HK-2 (cell line): ENCODE results near the gene FANCG.
A peak's percentile ranks its signal among the peaks of the same experiment; 100 is the strongest.

Experiments
- DNase-seq: peaks from one replicate; pipeline ENCODE4 v3.0.0-alpha.2; 2018; ENCODE audit not compliant: unreplicated experiment

Gene FANCG

GRCh38 chr9:35079426-35080341, at the start of gene FANCG:
TSS of gene FANCG (minus strand) at chr9:35079942. CDS start at chr9:35079524, 418 bp downstream.
- peak; percentile 84 for DNase-seq

DNA sequence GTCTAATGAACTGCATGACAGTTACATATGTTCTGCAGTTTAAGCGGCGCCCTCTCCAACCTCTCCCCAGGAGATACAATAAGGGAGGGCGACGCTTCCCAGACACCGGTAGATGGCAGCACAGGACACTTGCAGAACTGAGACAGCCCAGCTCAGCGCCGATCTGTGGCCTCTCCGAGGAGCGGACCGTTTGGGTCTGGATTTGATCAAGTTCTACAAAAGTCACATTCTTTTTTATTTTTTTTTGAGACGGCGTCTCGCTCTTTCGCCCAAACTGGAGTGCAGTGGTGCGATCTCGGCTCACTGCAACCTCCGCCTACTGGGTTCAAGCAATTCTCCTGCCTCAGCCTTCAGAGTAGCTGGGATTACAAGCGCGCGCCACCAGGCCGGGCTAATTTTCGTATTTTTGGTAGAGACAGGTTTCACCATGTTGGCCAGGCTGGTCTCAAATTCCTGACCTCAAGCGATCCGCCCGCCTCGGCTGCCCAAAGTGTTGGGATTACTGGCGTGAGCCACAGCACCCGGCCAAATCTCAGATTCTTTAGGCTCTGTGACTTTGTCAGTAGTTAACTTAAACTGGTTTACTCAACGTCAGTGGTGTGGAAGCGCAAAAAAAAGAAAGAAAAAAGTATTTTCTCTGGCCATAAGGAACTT, 37.3 kb upstream of the FANCG start:
- DNase-seq: peak; percentile 65

GRCh38 chr9:35116539-35116897, 36.8 kb upstream of the FANCG start:
- peak; percentile 7 for DNase-seq

- peak; percentile 95 for DNase-seq
Observed at GRCh38 chr9:35115680-35116538, 36.2 kb upstream of the FANCG start, which contains the start of gene ATOSB. TSS of gene ATOSB (minus strand) at chr9:35115862. CDS start at chr9:35108274, 7,588 bp downstream.

DNA sequence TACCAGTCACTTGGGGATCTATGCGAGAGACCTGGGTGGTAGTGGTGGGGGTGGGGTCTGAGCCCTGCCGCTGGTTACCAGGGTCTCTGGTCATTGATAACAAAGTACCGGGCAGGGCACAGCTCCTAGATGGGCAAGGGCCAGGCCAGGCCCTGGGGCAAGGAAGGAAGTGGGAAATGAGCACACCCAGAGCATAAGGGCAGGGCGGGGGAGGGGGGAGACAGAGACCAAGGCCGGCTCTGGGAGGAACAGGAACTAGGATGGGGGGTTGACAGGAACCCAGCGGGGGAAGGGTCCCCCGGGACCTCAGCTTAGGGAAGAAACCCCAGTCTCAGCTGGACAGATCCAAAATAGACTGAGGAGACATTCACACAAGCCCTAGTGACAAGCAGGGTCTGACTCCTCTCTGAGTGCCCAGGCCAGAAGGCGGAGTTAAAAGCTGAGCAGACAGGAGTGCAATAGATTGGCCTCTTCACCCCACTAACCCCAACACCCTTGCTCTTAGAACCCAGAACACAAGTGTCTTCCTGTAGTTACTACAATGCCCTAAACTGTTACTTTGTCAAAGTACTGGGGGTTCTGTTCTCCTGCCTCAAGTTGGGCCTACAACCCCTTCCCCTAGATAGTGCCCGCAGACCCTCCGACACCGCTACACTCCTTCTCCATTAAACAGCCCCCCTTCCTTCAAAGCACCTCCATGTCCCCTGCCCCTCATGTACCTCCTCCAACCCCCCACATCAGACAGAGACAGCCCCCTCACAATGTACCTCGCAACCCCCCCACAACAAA, 35.3 kb upstream of the FANCG start:
- peak; percentile 43 for DNase-seq

- DNase-seq: peak; percentile 75
Observed at GRCh38 chr9:35114113-35114839, 34.5 kb upstream of the FANCG start.

DNA sequence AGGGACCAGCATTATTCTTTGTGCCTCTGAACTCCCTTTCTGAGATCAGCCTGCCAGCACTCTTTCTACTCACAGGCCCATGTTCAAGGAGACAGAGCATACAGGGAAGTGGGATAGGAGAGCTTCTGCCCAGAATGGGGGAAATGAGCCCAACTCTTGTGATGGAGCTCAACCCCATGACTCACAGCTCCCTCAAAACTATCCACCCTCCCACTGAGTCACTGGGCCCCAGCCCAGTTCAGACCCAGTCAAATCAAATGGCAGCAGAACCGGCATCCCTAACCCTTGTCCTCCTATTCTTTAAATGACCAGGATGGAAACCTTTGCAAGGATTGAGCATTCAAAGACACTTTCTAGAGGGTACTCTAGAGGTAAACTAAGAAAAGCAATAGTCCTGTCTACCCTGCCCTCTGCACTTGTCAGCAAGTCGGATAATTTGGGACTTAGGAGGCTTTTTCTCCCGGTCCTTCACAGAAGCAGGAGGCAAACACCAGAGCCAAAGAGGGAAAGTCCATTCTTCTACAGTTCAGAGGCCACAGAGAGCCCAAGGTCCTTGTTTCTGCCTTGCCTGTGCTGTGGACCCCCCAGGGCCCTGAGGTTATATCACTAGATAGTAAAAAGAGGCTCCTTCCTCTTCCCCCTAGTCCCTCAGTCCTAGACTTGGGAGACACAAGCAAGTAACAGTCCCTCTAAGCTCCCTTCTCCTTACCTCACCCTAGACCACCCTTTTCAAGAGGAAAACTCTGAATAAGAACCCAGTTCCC, 32.7 kb upstream of the FANCG start:
- peak; percentile 18 for DNase-seq

DNA sequence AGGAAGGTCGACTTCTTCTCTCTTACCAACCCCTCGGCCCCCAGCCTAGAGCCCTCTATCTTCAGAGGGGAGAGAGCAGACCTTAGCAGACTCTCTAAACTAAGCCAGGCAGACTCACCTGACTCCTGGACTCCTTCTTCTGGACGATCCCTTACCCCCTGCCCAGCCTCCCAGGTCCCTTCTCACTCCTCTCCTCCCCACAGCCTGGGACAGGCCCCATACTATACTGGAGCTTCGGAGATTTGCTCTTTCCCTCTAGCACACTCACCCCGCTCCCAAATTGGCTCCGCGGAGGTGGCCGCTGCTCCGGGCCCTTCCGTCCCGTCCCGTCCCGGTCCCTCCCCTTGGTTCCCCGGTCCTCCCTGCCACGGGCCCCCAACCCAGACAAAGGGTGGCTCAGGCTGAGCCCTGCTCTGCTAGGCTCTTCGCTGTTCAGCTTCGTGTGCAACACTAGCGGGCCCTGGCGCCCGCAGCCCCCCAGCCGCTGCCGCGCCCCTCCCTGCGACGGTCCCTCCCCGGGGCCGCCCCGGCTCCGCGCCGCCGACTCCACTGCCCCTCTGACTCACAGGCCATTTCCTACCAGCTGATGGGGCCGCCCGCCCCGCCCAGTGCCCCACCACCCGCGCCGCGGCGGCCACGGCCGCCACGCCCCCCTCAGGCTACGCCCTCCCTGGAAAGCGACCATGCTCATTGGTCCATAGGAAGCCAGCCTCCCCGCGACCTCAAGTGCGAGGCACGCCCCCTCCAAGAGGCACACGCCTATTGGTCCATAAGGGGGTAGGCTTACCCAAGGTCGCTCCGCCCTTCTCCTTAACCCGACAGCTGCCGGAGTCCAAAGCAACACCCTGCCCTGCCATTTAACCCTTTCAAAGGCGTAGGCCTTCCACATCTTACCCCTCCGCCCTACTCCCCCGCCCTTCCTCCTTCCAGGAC, 31.5 kb upstream of the FANCG start:
- peak; percentile 94 for DNase-seq

DNA sequence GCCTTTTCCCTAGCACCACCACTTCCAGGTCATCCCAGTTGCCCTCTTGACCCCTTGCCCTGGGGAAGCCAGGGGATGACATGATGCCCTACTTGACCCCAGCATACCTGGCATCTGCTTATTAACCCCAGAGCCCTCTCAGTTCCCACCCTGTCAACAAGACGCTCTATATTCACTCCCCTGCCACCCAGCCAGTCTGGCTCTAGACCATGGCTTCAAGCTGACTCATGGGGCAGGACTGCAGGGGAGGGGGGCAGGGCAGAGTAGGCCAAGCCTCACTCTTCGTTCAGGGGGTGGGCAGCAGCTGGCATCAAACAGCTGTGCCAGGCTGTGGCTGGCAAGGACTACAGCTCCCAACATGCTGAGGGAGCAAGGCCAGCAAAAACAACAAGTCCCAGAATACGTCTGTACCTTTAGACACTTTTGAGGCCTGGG, 30.6 kb upstream of the FANCG start:
- peak; percentile 48 for DNase-seq

DNA sequence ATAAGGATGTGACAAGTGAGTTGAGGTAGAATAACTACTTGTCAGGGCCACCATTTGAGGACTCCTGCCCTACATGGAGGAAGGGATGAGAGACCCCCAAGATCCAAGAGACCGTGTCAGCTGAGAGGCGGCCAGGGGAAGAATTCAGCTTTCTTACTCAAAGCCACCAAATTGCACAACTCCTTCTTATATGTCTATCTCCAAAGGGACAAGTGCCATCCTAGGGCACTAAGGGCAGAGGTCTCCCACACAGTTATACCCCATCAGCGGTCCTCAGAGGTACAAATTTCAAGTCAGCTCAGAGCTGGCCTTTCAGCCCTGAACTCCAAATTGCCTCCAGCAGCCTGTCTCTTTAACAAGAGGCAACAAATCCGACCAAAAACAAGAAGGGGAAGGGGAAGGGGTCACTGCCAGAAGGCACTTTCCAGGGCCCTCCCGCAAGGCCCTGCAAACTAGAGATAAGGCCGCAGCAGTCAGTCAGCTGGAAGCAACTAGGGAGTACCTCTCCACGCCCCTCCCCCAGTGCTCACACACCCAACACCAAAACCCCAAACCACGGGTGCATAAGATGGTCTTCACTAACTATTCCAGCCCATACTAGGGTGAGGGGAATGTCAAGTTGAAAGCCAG, 29.3 kb upstream of the FANCG start:
- no peak for DNase-seq

DNA sequence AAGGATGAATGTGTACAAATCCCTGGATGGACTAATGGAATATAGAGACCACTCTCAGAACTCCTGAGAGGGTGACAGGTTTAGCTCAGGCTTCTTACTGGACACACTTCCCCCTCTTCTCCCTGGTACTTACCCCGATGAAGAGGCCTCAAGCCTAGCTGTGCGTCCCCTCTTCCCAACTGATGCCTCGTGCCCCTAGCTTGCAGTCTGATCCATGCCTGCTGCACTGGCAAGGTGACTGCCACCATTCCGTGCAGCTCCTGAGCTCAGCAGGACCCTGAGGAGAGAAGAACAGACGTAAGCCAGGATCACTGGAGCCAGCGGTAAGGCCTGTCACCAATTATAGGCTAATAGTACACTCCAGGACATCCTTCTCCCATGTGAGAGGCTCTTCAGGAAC, 28.7 kb upstream of the FANCG start:
- no peak for DNase-seq

- DNase-seq: no peak
Observed at GRCh38 chr9:35107297-35108290, 27.9 kb upstream of the FANCG start.

DNA sequence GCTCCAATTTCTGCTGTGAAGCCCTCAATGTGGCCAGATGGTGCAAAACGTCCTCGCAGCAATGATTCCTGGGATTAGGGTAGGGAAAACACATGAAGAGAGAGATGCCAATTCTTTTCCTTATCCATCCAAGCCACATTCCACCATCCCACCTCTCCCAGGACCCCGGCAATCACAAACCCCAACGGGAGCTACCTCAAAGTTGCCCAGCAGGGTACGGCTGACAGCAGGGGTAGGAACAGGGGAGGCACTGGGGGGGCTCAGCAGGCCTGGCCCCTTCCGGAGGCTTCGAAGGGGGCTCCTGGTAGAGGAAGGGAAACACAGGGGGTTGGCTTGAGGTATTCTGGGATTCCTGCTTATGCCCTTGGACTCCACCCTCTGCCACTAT, 26.6 kb upstream of the FANCG start:
- no peak for DNase-seq

GRCh38 chr9:35105571-35106342, 26.0 kb upstream of the FANCG start:
- no peak for DNase-seq

DNA sequence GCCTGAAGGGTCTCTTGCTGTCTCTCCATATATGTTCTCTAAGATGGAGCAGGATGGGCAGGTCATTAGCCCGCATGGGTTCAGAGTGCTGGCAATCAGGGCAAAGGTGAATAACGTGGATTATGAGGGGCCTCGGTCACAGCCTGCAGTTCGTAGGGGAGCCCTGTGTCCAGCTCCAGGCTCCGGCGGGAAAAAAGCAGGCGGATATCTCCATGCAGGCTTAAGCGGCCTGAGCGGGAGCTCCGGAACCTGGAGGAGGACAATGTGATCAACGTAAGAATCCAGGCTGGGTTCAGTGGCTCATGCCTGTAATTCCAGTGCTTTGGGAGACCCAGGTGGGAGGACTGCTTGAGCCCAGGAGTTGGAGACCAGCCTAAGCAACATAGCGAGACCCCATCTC, 25.4 kb upstream of the FANCG start:
- no peak for DNase-seq

DNA sequence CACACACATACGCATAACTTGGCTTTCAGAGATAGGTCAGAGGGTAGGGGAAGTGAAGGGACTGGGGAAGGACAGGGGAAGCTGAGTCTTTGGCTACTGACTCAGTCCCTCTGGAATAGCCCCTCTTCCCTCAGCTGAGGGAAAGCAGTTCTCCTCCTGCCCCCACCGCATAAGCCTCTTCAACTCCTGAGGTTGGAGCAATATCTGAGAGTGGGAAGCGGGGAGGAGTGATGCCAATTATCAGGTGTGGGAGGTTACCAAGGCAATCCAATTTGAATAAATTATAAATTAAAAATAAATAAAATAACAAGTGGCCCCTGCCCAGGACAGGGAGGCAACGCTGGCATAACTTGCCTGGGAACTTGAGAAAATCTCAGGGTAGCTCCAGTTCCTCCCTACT, 24.8 kb upstream of the FANCG start:
- DNase-seq: no peak
